ENCODE data around the gene SNPH. TPM values are rescaled to one million over a fixed set of nuclear protein-coding genes. Genes with fewer than 3 reads are reported as not detected.
A peak's percentile ranks its signal among the peaks of the same experiment; 100 is the strongest.

Gene SNPH
- total and polyA plus RNA-seq, 4 donors: 0.04 to 0.50 (median 0.21) TPM

DNA sequence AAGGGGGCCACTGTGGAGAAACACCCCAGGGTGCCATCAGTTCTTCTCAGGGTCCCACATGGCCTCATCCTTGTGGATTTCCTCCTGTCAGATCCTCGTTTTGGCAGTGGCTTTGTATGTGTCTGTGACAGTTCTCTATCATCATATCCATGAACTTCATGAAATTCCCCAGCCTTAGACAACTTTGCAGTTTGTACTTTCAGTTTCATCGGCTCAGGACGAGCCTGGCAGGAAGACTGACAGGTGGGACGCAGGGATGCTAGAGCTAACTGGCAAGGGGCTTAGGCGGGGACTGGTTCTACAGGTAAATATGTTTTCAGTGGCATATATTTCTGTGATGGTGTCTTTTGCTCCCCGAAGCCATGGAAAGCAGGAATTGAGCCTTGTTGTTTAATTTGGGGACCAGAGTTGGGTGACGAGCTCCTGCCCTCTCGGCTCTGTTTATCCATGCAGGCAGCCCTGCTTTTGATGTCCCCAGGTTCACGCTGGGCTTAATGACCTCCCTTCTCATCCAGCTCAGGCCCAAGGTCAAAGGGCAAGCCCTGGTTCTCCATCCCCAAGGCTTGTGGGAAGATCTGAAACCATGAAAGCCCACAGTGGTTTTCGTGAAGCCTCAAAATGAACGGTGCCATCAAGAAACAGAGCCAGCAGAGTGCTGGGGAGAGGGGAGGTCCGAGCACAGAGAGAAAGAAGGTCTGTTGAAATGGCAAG, 51.6 kb downstream of the SNPH start (continued):
- TF ChIP-seq CTCF (IDR thresholded peaks at IDR 0.05; ENCODE audit: low read depth, low read length, missing input control) (no peak), ATF3 (IDR thresholded peaks at IDR 0.05) (no peak), HNF4A (conservative IDR thresholded peaks at IDR 0.05) (peak; percentile 15 to 20), MAX (IDR thresholded peaks at IDR 0.05) (no peak), JUND (IDR thresholded peaks at IDR 0.05) (no peak), TAF1 (conservative IDR thresholded peaks at IDR 0.05) (no peak), HNF4G (IDR thresholded peaks at IDR 0.05) (no peak), EGR1 (IDR thresholded peaks at IDR 0.05; ENCODE audit: low read depth in 2 of 2) (no peak), YY1 (IDR thresholded peaks at IDR 0.05) (no peak)

- DNase-seq (ENCODE audit: low spot score): no peak
- Histone ChIP-seq H3K36me3 (ENCODE audit: control insufficient read depth in 4 of 4, insufficient read depth in 3 of 4, low read depth in 1 of 4, low read length in 3 of 4) (no peaks in the 10 kb centered on the region), H3K9ac (ENCODE audit: low read depth in 1 of 2, low read length in 2 of 2) (no peak overlapping the region), H3K9me3 (ENCODE audit: control insufficient read depth in 4 of 4, low read length in 3 of 4) (no peaks in the 10 kb centered on the region), H3K4me1 (ENCODE audit: control insufficient read depth in 4 of 4, insufficient read depth in 4 of 4, low read length in 3 of 4) (peaks cover 0 to 12% (median 5%) of the 10 kb centered on the region in 4 donors), H3K27ac (ENCODE audit: low read depth in 1 of 2, low read length in 2 of 2) (no peak overlapping the region), H3K27me3 (ENCODE audit: control insufficient read depth in 4 of 4, insufficient read depth in 4 of 4, low read length in 3 of 4) (no peaks in the 10 kb centered on the region), H3K4me3 (ENCODE audit: low read depth in 1 of 3, low read length in 3 of 3) (no peak overlapping the region)
- 90% methylated on average over 4 of the region's 4 CpGs for WGBS
- TF ChIP-seq CTCF (IDR thresholded peaks at IDR 0.05; ENCODE audit: low read depth, low read length, missing input control): no peak
- no peak for TF ChIP-seq FOXA1 (IDR thresholded peaks at IDR 0.05)
- TF ChIP-seq JUND (IDR thresholded peaks at IDR 0.05): no peak
- TF ChIP-seq HNF4G (IDR thresholded peaks at IDR 0.05): no peak
- no peak for TF ChIP-seq NR2F2 (IDR thresholded peaks at IDR 0.05)
- no peak for TF ChIP-seq MAX (IDR thresholded peaks at IDR 0.05)
- TF ChIP-seq GABPA (IDR thresholded peaks at IDR 0.05 in 1 of 2, conservative IDR thresholded peaks at IDR 0.05 in 1 of 2): no peak
- TF ChIP-seq YY1 (IDR thresholded peaks at IDR 0.05): no peak
- no peak for TF ChIP-seq ZBTB33 (IDR thresholded peaks at IDR 0.05)
- TF ChIP-seq RAD21 (IDR thresholded peaks at IDR 0.05): no peak
- no peak for TF ChIP-seq ATF3 (IDR thresholded peaks at IDR 0.05)
- no peak for TF ChIP-seq REST (IDR thresholded peaks at IDR 0.05)
- no peak for TF ChIP-seq HNF4A (conservative IDR thresholded peaks at IDR 0.05)
- no peak for TF ChIP-seq EGR1 (IDR thresholded peaks at IDR 0.05; ENCODE audit: low read depth in 2 of 2)
- no peak for TF ChIP-seq SP1 (IDR thresholded peaks at IDR 0.05)
These were observed 53.0 kb downstream of the SNPH start for GRCh38 chr20:1319051-1319450.

Data from liver (tissue), 9 donors.